CD8-positive, alpha-beta memory T cell (primary cell): ENCODE measurements around the gene GGN. TPM values are rescaled to one million over a fixed set of nuclear protein-coding genes. Genes with fewer than 3 reads are reported as not detected.

Experiments
- CTCF ChIA-PET: fragments of 350-600 bp; sonication (Branson Sonifier 250); formaldehyde crosslinking; loops from one replicate; lab custom pipeline; 2021; ENCODE audit warnings: antibody characterized with exemption; lab: Charles Lee
- POLR2A ChIA-PET: fragments of 350-600 bp; sonication (Branson Sonifier 250); formaldehyde crosslinking; loops from one replicate; lab custom pipeline; 2021; ENCODE audit warnings: antibody characterized with exemption; lab: Charles Lee
- DNase-seq, 5 donors: peaks; one replicate each; pipeline versions ENCODE4 v3.0.0 to v3.0.0-alpha.2; 2020 to 2022; ENCODE audit warnings: mixed read lengths in 1 of 5
- H3K27ac ChIP-seq: one replicate; pipeline ENCODE4 v1.7.0; 2013; ENCODE audit warnings: low read depth, mild to moderate bottlenecking, low read length, moderate library complexity
- H3K27me3 ChIP-seq: 2 replicates; pipeline ENCODE4 v1.7.0; 2013; ENCODE audit warnings: low read length, mild to moderate bottlenecking; ENCODE audit not compliant: insufficient read depth, poor library complexity, severe bottlenecking
- H3K36me3 ChIP-seq: 2 replicates; pipeline ENCODE4 v1.7.0; 2013; ENCODE audit warnings: mild to moderate bottlenecking, low read length, moderate library complexity; ENCODE audit not compliant: insufficient read depth
- H3K4me1 ChIP-seq: 2 replicates; pipeline ENCODE4 v1.7.0; 2013; ENCODE audit warnings: mild to moderate bottlenecking, low read length, moderate library complexity; ENCODE audit not compliant: insufficient read depth
- H3K4me3 ChIP-seq: 2 replicates; pipeline ENCODE4 v1.7.0; 2013; ENCODE audit warnings: mild to moderate bottlenecking, low read length
- H3K9me3 ChIP-seq: 2 replicates; pipeline ENCODE4 v1.7.0; 2013; ENCODE audit warnings: mild to moderate bottlenecking, low read length
- H3K27ac Mint-ChIP-seq, 8 donors: one replicate each; pipeline ENCODE4 v1.8.0; 2020 to 2021; ENCODE audit warnings: mixed read lengths in 8 of 8, mild to moderate bottlenecking in 6 of 8, inconsistent platforms in 3 of 8, moderate library complexity in 3 of 8
- H3K27me3 Mint-ChIP-seq, 2 donors: one replicate each; pipeline ENCODE4 v1.8.0; 2020 to 2021; ENCODE audit warnings: mixed read lengths in 2 of 2, mild to moderate bottlenecking in 1 of 2, moderate library complexity in 1 of 2
- H3K36me3 Mint-ChIP-seq, 3 donors: one replicate each; pipeline ENCODE4 v1.8.0; 2020 to 2021; ENCODE audit warnings: mixed read lengths in 3 of 3, inconsistent platforms in 1 of 3, mild to moderate bottlenecking in 1 of 3
- H3K4me1 Mint-ChIP-seq, 3 donors: one replicate each; pipeline ENCODE4 v1.8.0; 2020 to 2021; ENCODE audit warnings: mixed read lengths in 3 of 3, inconsistent platforms in 1 of 3, mild to moderate bottlenecking in 1 of 3
- H3K4me3 Mint-ChIP-seq, 7 donors: one replicate each; pipeline ENCODE4 v1.8.0; 2020 to 2021; ENCODE audit warnings: mixed read lengths in 7 of 7, mild to moderate bottlenecking in 6 of 7, moderate library complexity in 4 of 7, inconsistent platforms in 2 of 7
- H3K9me3 Mint-ChIP-seq, 5 donors: one replicate each; pipeline ENCODE4 v1.8.0; 2020 to 2022; ENCODE audit warnings: mixed read lengths in 5 of 5, mild to moderate bottlenecking in 3 of 5, moderate library complexity in 2 of 5, inconsistent platforms in 1 of 5
- polyA plus RNA-seq: library from polyadenylated mRNA; unstranded; fragments of 300-500 nt; fragmentation: Illumina TruSeq; gene quantifications from one replicate; pipeline ENCODE4 v1.2.3, GENCODE V29; 2021
- total RNA-seq, 2 experiments: library from RNA; stranded (reverse); gene quantifications; one replicate each; pipeline ENCODE4 v1.2.3, GENCODE V29; 2021

GGN gene
- total and polyA plus RNA-seq, 3 experiments from 2014 or later, result 0.15 TPM; not detected in 2

GRCh38 chr19:38391911-38392464 lies 4.2 kb upstream of the GGN start:
- CTCF ChIA-PET, result interaction anchor here (1.3 kb wide), 1 partner anchor 11 kb away, joined by 3 read pairs; the partner anchor contains the start of gene FAM98C
- peaks cover 6 to 9% of the 10 kb centered on the region in 2 donors for H3K27me3 Mint-ChIP-seq

GRCh38 chr19:38389957-38390924 lies 2.4 kb upstream of the GGN start:
- no peak overlapping the region for H3K4me3 ChIP-seq
- no peaks in the 10 kb centered on the region for H3K36me3 ChIP-seq
- POLR2A ChIA-PET, result interaction anchor here (0.5 to 3.9 kb wide), 2 partner anchors 13 to 727 kb away, joined by 3 to 19 read pairs; partner anchors contain the start of gene FAM98C
- Mint-ChIP-seq H3K27me3 (peaks cover 6 to 9% of the 10 kb centered on the region in 2 donors), H3K9me3 (no peaks in the 10 kb centered on the region), H3K4me1 (peaks cover 28 to 37% (median 31%) of the 10 kb centered on the region in 3 donors), H3K4me3 (peak overlapping the region in 6 of 7 donors; percentile 26 to 78 (median 72)), H3K27ac (peak overlapping the region in 3 of 8 donors; percentile 18 to 39 (median 35)), H3K36me3 (peaks cover 0 to 3% (median 0%) of the 10 kb centered on the region in 3 donors)
- no peaks in the 10 kb centered on the region for H3K9me3 ChIP-seq
- H3K4me1 ChIP-seq, result peaks cover 31% of the 10 kb centered on the region
- H3K27ac ChIP-seq, result no peak overlapping the region
- CTCF ChIA-PET, result interaction anchor here (0.7 to 3.8 kb wide), 3 partner anchors 13 to 540 kb away, joined by 3 to 15 read pairs (median 12); partner anchors contain the start of genes FAM98C, PSMD8 and SARS2
- no peak for DNase-seq
- no peaks in the 10 kb centered on the region for H3K27me3 ChIP-seq

More at GRCh38 chr19:38391911-38392464, 4.2 kb upstream of the GGN start:
- H3K9me3 ChIP-seq, result no peaks in the 10 kb centered on the region
- H3K36me3 Mint-ChIP-seq, result peaks cover 0 to 3% (median 0%) of the 10 kb centered on the region in 3 donors
- H3K27ac ChIP-seq, result no peak overlapping the region
- H3K4me1 Mint-ChIP-seq, result peaks cover 37 to 46% (median 37%) of the 10 kb centered on the region in 3 donors
- H3K4me3 ChIP-seq, result no peak overlapping the region
- no peaks in the 10 kb centered on the region for H3K9me3 Mint-ChIP-seq
- H3K36me3 ChIP-seq, result no peaks in the 10 kb centered on the region
- DNase-seq, result no peak
- H3K27me3 ChIP-seq, result no peaks in the 10 kb centered on the region
- POLR2A ChIA-PET, result no interaction called here
- H3K27ac Mint-ChIP-seq, result no peak overlapping the region
- H3K4me3 Mint-ChIP-seq, result peak overlapping the region in 1 of 7 donors; percentile 0
- peaks cover 36% of the 10 kb centered on the region for H3K4me1 ChIP-seq

- CTCF ChIA-PET, result interaction anchor here (2.0 to 3.8 kb wide), 2 partner anchors 13 to 15 kb away, joined by 12 to 15 read pairs; partner anchors contain the start of genes FAM98C and PSMD8
Measured at GRCh38 chr19:38389101-38389925, 1.5 kb upstream of the GGN start.

GRCh38 chr19:38388349-38389100 lies 691 bp upstream of the GGN start, which contains the start of gene SPRED3:
TSS of gene SPRED3 (plus strand) at chr19:38388697. CDS start at chr19:38390303, 1,606 bp downstream.
- H3K27ac ChIP-seq, result peak within 1 kb of the TSS; percentile 31
- peak within 1 kb of the TSS; percentile 82 to 95 (median 91) for H3K4me3 Mint-ChIP-seq
- H3K9me3 Mint-ChIP-seq, result no peaks in the 10 kb centered on the region
- H3K36me3 Mint-ChIP-seq, result peaks cover 0 to 14% (median under 1%) of the 10 kb centered on the region in 3 donors
- H3K9me3 ChIP-seq, result no peaks in the 10 kb centered on the region
- H3K27ac Mint-ChIP-seq, result peak within 1 kb of the TSS; percentile 61 to 97 (median 88)
- POLR2A ChIA-PET, result interaction anchor here (0.7 to 3.9 kb wide), 4 partner anchors 8 to 268 kb away, joined by 3 to 19 read pairs (median 8); partner anchors contain the start of genes FAM98C and PSMD8
- H3K4me1 Mint-ChIP-seq, result peaks cover 17 to 28% (median 19%) of the 10 kb centered on the region in 3 donors
- no peaks in the 10 kb centered on the region for H3K27me3 ChIP-seq
- DNase-seq, result peak in 1 of 5 donors; percentile 33
- CTCF ChIA-PET, result interaction anchor here (1.5 to 3.8 kb wide), 3 partner anchors 14 kb away, joined by 12 to 16 read pairs (median 15); partner anchors contain the start of genes FAM98C and PSMD8
- peak within 1 kb of the TSS; percentile 78 for H3K4me3 ChIP-seq
- H3K27me3 Mint-ChIP-seq, result peaks cover 4 to 9% of the 10 kb centered on the region in 2 donors
- peaks cover 24% of the 10 kb centered on the region for H3K4me1 ChIP-seq
- H3K36me3 ChIP-seq, result no peaks in the 10 kb centered on the region

More at GRCh38 chr19:38389101-38389925, 1.5 kb upstream of the GGN start:
- POLR2A ChIA-PET, result interaction anchor here (0.5 to 3.9 kb wide), 2 partner anchors 14 to 728 kb away, joined by 3 to 19 read pairs; partner anchors contain the start of gene FAM98C
- Mint-ChIP-seq H3K9me3 (no peaks in the 10 kb centered on the region), H3K36me3 (peaks cover 0 to 7% (median 0%) of the 10 kb centered on the region in 3 donors), H3K4me1 (peaks cover 23 to 33% (median 26%) of the 10 kb centered on the region in 3 donors), H3K27me3 (peaks cover 4 to 9% of the 10 kb centered on the region in 2 donors), H3K27ac (peak overlapping the region in 3 of 8 donors; percentile 48 to 56 (median 53)), H3K4me3 (peak overlapping the region; percentile 59 to 90 (median 74))
- Histone ChIP-seq H3K4me3 (peak overlapping the region; percentile 26), H3K27ac (no peak overlapping the region), H3K9me3 (no peaks in the 10 kb centered on the region), H3K36me3 (no peaks in the 10 kb centered on the region), H3K4me1 (peaks cover 24% of the 10 kb centered on the region), H3K27me3 (no peaks in the 10 kb centered on the region)
- DNase-seq, result no peak

- POLR2A ChIA-PET, result interaction anchor here (0.5 to 3.9 kb wide), 6 partner anchors 9 to 25 kb away, joined by 3 to 19 read pairs (median 3); partner anchors contain the start of genes FAM98C and PSMD8
- H3K36me3 ChIP-seq, result peaks cover 10% of the 10 kb centered on the region
- peak overlapping the region in 5 of 8 donors; percentile 52 to 95 (median 66) for H3K27ac Mint-ChIP-seq
- H3K36me3 Mint-ChIP-seq, result peaks cover 7 to 29% (median 11%) of the 10 kb centered on the region in 3 donors
- no peak for DNase-seq
- peaks cover 4 to 9% of the 10 kb centered on the region in 2 donors for H3K27me3 Mint-ChIP-seq
- H3K4me3 Mint-ChIP-seq, result peak overlapping the region; percentile 77 to 95 (median 90)
- peak overlapping the region; percentile 78 for H3K4me3 ChIP-seq
- H3K9me3 ChIP-seq, result no peaks in the 10 kb centered on the region
- no peaks in the 10 kb centered on the region for H3K27me3 ChIP-seq
- CTCF ChIA-PET, result interaction anchor here (1.0 to 3.8 kb wide), 3 partner anchors 13 to 143 kb away, joined by 4 to 16 read pairs (median 15); partner anchors contain the start of genes FAM98C and PSMD8
- H3K27ac ChIP-seq, result peak overlapping the region; percentile 31
- peaks cover 17 to 28% (median 19%) of the 10 kb centered on the region in 3 donors for H3K4me1 Mint-ChIP-seq
- H3K4me1 ChIP-seq, result peaks cover 24% of the 10 kb centered on the region
- H3K9me3 Mint-ChIP-seq, result no peaks in the 10 kb centered on the region
Measured at GRCh38 chr19:38386971-38387549, 774 bp downstream of the GGN start.

- Mint-ChIP-seq H3K4me1 (peaks cover 17 to 28% (median 19%) of the 10 kb centered on the region in 3 donors), H3K9me3 (no peaks in the 10 kb centered on the region), H3K27me3 (peaks cover 4 to 9% of the 10 kb centered on the region in 2 donors), H3K27ac (no peak overlapping the region), H3K4me3 (no peak overlapping the region), H3K36me3 (peaks cover 12 to 35% (median 17%) of the 10 kb centered on the region in 3 donors)
- CTCF ChIA-PET, result interaction anchor here (3.8 kb wide), 1 partner anchor 12 kb away, joined by 15 read pairs; the partner anchor contains the start of gene PSMD8
- Histone ChIP-seq H3K4me1 (peaks cover 24% of the 10 kb centered on the region), H3K27me3 (no peaks in the 10 kb centered on the region), H3K36me3 (peaks cover 16% of the 10 kb centered on the region), H3K9me3 (no peaks in the 10 kb centered on the region), H3K4me3 (no peak overlapping the region), H3K27ac (no peak overlapping the region)
- POLR2A ChIA-PET, result no interaction called here
- DNase-seq, result no peak
Measured at GRCh38 chr19:38386300-38386970, 1.4 kb downstream of the GGN start.
